ENCODE results near the gene CDC25A.

The CDC25A gene

DNA sequence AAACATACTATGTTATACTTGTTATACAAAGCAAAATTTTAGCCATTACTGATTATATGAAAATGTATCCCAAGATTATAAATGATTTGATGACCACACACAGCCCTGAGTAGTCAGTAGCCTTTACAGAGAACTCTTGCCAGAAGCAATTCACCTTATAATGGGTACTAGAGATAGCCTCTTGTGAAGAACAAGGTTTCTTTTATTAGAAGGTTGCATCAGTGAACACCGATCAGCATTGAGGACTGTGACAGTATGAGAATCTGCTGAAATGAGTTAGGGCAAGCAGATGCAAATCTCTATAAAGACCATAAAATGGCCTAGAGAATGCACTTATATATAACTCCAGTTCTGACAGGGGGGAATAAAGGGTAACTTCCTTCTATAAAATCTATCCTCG is 10.1 kb downstream of the CDC25A start:
- no peak overlapping the region for H4K8ac ChIP-seq (ENCODE audit: low read depth, low read length)
- no peak overlapping the region for H2BK120ac ChIP-seq (ENCODE audit: low read depth, low read length)
- no peak overlapping the region for H3K56ac ChIP-seq (ENCODE audit: low read length)
- H3K4me3 ChIP-seq (ENCODE audit: low read length): no peak overlapping the region
- no peak overlapping the region for H3K18ac ChIP-seq (ENCODE audit: low read length)
- H3K4me2 ChIP-seq (ENCODE audit: low read length): no peak overlapping the region
- H3K36me3 ChIP-seq (ENCODE audit: control insufficient read depth, insufficient read depth, low read length): peaks cover 21% of the 10 kb centered on the region
- no peak overlapping the region for H3K23ac ChIP-seq (ENCODE audit: low read length)
- H2BK15ac ChIP-seq (replicated peaks; ENCODE audit: low read depth): no peak overlapping the region
- no peak overlapping the region for H2AK5ac ChIP-seq (ENCODE audit: low read length)
- no peak overlapping the region for H2BK5ac ChIP-seq (ENCODE audit: low read length)
- H3K9ac ChIP-seq (ENCODE audit: low read length): no peak overlapping the region
- H3K79me1 ChIP-seq (ENCODE audit: low read length): peaks cover 13% of the 10 kb centered on the region
- H3K4me1 ChIP-seq (ENCODE audit: control insufficient read depth, low read depth, low read length): no peaks in the 10 kb centered on the region
- H3K27ac ChIP-seq (ENCODE audit: low read depth, low read length): no peak overlapping the region
- no peak for DNase-seq
- no CpG with 5 or more reads among the region's 2 CpGs for WGBS (ENCODE audit: extremely low coverage, insufficient coverage, low lambda C conversion rate)
- no peaks in the 10 kb centered on the region for H3K27me3 ChIP-seq (ENCODE audit: insufficient read depth, low read length, poor library complexity)
- no peak overlapping the region for H3K4ac ChIP-seq (ENCODE audit: low read depth, low read length)
- H4K5ac ChIP-seq (ENCODE audit: low read length): no peak overlapping the region
- peaks cover 21% of the 10 kb centered on the region for H3K79me2 ChIP-seq (ENCODE audit: control insufficient read depth, insufficient read depth, low read length)

DNA sequence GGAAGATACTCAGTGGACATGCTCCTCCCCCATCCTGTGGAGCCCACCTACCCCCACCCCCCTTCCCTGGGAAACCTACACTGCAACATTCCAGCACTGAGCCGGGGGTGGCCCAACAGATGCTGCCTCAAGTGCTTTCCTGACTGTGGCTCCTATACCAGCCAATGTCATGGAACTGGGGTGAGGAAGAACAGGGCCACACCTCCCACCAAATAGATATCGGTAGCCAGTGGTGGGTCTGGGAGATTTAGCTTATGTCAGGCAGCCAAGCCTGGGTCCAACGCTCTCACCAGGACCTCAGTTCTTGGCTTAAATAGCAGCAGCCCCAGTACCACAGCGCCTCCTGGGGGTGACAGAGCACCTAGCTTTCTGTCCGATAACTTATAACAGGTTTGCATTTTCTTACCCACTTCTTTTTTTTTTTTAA is 30.3 kb downstream of the CDC25A start:
- Histone ChIP-seq H4K5ac (ENCODE audit: low read length) (no peak overlapping the region), H3K23ac (ENCODE audit: low read length) (no peak overlapping the region), H3K56ac (ENCODE audit: low read length) (no peak overlapping the region), H3K27me3 (ENCODE audit: insufficient read depth, low read length, poor library complexity) (no peaks in the 10 kb centered on the region), H4K8ac (ENCODE audit: low read depth, low read length) (no peak overlapping the region), H3K4me2 (ENCODE audit: low read length) (no peak overlapping the region), H3K36me3 (ENCODE audit: control insufficient read depth, insufficient read depth, low read length) (peaks cover 19% of the 10 kb centered on the region), H3K18ac (ENCODE audit: low read length) (no peak overlapping the region), H3K27ac (ENCODE audit: low read depth, low read length) (no peak overlapping the region), H3K79me2 (ENCODE audit: control insufficient read depth, insufficient read depth, low read length) (no peaks in the 10 kb centered on the region), H3K4me3 (ENCODE audit: low read length) (no peak overlapping the region), H3K4ac (ENCODE audit: low read depth, low read length) (no peak overlapping the region), H2BK5ac (ENCODE audit: low read length) (no peak overlapping the region), H2BK15ac (replicated peaks; ENCODE audit: low read depth) (no peak overlapping the region), H3K9ac (ENCODE audit: low read length) (no peak overlapping the region), H3K79me1 (ENCODE audit: low read length) (no peaks in the 10 kb centered on the region), H2AK5ac (ENCODE audit: low read length) (no peak overlapping the region), H2BK120ac (ENCODE audit: low read depth, low read length) (no peak overlapping the region), H3K4me1 (ENCODE audit: control insufficient read depth, low read depth, low read length) (no peaks in the 10 kb centered on the region)
- peak; percentile 86 for DNase-seq
- WGBS (ENCODE audit: extremely low coverage, insufficient coverage, low lambda C conversion rate): no CpG with 5 or more reads among the region's 5 CpGs

DNA sequence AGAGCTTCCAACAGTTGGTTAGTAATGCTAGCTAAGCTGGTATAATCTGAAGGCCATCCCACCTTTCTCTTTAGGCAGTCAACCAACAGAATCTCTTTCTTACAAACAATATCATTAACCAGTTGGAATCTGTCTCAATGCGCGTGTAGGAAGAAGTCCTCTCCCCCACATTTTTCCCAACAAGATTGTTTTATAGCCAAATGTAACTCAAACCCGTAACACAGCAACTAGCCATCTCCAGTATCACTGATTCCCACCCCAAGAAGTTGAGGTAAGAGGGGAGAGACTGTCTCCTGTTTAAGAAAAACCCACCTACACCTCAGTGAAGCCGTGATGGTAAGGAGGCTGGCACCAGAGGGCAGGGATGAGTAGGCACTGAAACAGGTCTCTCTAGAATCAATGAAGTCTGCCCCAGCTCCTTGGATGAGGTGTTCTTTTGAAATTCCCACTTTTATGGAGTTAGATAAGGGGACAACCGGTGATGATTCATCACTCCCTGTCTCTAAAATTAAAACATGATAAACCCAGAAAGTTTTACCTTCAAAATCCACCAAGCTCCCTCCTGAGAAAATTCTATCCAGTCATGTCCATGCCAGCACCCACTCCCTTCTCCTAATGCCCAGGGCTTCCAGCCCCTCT is 30.9 kb downstream of the CDC25A start:
- no CpG with 5 or more reads among the region's 5 CpGs for WGBS (ENCODE audit: extremely low coverage, insufficient coverage, low lambda C conversion rate)
- no peak overlapping the region for H3K18ac ChIP-seq (ENCODE audit: low read length)
- H3K27me3 ChIP-seq (ENCODE audit: insufficient read depth, low read length, poor library complexity): no peaks in the 10 kb centered on the region
- H2BK5ac ChIP-seq (ENCODE audit: low read length): no peak overlapping the region
- H3K4me2 ChIP-seq (ENCODE audit: low read length): no peak overlapping the region
- no peaks in the 10 kb centered on the region for H3K79me1 ChIP-seq (ENCODE audit: low read length)
- no peak overlapping the region for H2BK15ac ChIP-seq (replicated peaks; ENCODE audit: low read depth)
- no peaks in the 10 kb centered on the region for H3K4me1 ChIP-seq (ENCODE audit: control insufficient read depth, low read depth, low read length)
- H3K4me3 ChIP-seq (ENCODE audit: low read length): no peak overlapping the region
- no peak overlapping the region for H3K27ac ChIP-seq (ENCODE audit: low read depth, low read length)
- H3K79me2 ChIP-seq (ENCODE audit: control insufficient read depth, insufficient read depth, low read length): no peaks in the 10 kb centered on the region
- DNase-seq: no peak
- no peak overlapping the region for H2BK120ac ChIP-seq (ENCODE audit: low read depth, low read length)
- no peak overlapping the region for H2AK5ac ChIP-seq (ENCODE audit: low read length)
- H3K4ac ChIP-seq (ENCODE audit: low read depth, low read length): no peak overlapping the region
- H3K36me3 ChIP-seq (ENCODE audit: control insufficient read depth, insufficient read depth, low read length): peaks cover 18% of the 10 kb centered on the region
- no peak overlapping the region for H4K5ac ChIP-seq (ENCODE audit: low read length)
- H3K56ac ChIP-seq (ENCODE audit: low read length): no peak overlapping the region
- H3K9ac ChIP-seq (ENCODE audit: low read length): no peak overlapping the region
- no peak overlapping the region for H4K8ac ChIP-seq (ENCODE audit: low read depth, low read length)
- no peak overlapping the region for H3K23ac ChIP-seq (ENCODE audit: low read length)

DNA sequence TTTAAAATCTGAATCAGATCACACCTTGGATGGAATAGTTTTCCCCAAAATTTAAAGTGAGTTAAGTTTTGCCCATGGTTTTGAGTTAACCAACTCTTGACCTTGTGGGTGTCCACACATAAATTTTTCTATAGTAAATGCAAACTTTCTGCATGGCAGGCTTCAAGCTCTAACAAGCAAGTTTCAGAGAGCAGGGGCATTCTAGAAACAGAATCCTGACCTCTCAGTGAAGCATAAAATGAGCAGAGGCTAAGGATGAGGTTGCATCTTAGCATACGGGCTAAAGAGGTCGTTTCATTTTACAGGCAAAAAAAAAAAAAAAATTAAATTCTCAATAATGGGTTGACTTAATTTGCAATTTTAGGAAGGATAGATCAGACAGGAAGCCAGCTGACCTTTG is 32.1 kb downstream of the CDC25A start:
- Histone ChIP-seq H2BK120ac (ENCODE audit: low read depth, low read length) (no peak overlapping the region), H2AK5ac (ENCODE audit: low read length) (no peak overlapping the region), H3K4me1 (ENCODE audit: control insufficient read depth, low read depth, low read length) (no peaks in the 10 kb centered on the region), H3K9ac (ENCODE audit: low read length) (no peak overlapping the region), H3K4me2 (ENCODE audit: low read length) (no peak overlapping the region), H3K18ac (ENCODE audit: low read length) (no peak overlapping the region), H3K56ac (ENCODE audit: low read length) (no peak overlapping the region), H3K4ac (ENCODE audit: low read depth, low read length) (no peak overlapping the region), H3K4me3 (ENCODE audit: low read length) (no peak overlapping the region), H4K5ac (ENCODE audit: low read length) (no peak overlapping the region), H3K79me2 (ENCODE audit: control insufficient read depth, insufficient read depth, low read length) (no peaks in the 10 kb centered on the region), H3K79me1 (ENCODE audit: low read length) (no peaks in the 10 kb centered on the region), H4K8ac (ENCODE audit: low read depth, low read length) (no peak overlapping the region), H3K36me3 (ENCODE audit: control insufficient read depth, insufficient read depth, low read length) (peaks cover 16% of the 10 kb centered on the region), H3K27ac (ENCODE audit: low read depth, low read length) (no peak overlapping the region), H3K27me3 (ENCODE audit: insufficient read depth, low read length, poor library complexity) (no peaks in the 10 kb centered on the region), H2BK5ac (ENCODE audit: low read length) (no peak overlapping the region), H3K23ac (ENCODE audit: low read length) (no peak overlapping the region), H2BK15ac (replicated peaks; ENCODE audit: low read depth) (no peak overlapping the region)
- DNase-seq: no peak
- no CpG with 5 or more reads among the region's 2 CpGs for WGBS (ENCODE audit: extremely low coverage, insufficient coverage, low lambda C conversion rate)

DNA sequence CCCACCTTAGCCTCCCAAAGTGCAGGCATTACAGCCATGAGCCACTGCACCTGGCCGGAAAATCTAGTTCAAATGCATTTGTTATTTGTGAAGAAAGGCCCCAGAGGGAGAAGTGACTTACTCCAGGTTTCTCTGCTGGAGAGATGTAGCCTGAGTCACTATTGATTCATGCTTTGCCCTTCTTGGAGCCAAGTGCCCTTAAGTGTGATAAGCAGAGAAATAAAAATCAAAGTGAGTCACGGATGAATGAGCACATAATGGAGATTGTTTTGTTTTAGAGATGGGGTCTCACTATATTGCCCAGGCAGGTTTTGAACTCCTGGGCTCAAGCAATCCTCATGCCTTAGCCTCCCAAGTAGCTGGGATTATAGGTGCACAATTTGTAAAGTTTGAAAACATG is 33.1 kb downstream of the CDC25A start:
- Histone ChIP-seq H3K9ac (ENCODE audit: low read length) (no peak overlapping the region), H3K36me3 (ENCODE audit: control insufficient read depth, insufficient read depth, low read length) (peaks cover 13% of the 10 kb centered on the region), H3K27ac (ENCODE audit: low read depth, low read length) (no peak overlapping the region), H3K56ac (ENCODE audit: low read length) (no peak overlapping the region), H3K23ac (ENCODE audit: low read length) (no peak overlapping the region), H3K4me3 (ENCODE audit: low read length) (no peak overlapping the region), H2BK15ac (replicated peaks; ENCODE audit: low read depth) (no peak overlapping the region), H3K18ac (ENCODE audit: low read length) (no peak overlapping the region), H3K27me3 (ENCODE audit: insufficient read depth, low read length, poor library complexity) (no peaks in the 10 kb centered on the region), H3K4ac (ENCODE audit: low read depth, low read length) (no peak overlapping the region), H3K4me2 (ENCODE audit: low read length) (no peak overlapping the region), H3K4me1 (ENCODE audit: control insufficient read depth, low read depth, low read length) (no peaks in the 10 kb centered on the region), H2AK5ac (ENCODE audit: low read length) (no peak overlapping the region), H4K5ac (ENCODE audit: low read length) (no peak overlapping the region), H4K8ac (ENCODE audit: low read depth, low read length) (no peak overlapping the region), H3K79me1 (ENCODE audit: low read length) (no peaks in the 10 kb centered on the region), H2BK5ac (ENCODE audit: low read length) (no peak overlapping the region), H2BK120ac (ENCODE audit: low read depth, low read length) (no peak overlapping the region), H3K79me2 (ENCODE audit: control insufficient read depth, insufficient read depth, low read length) (no peaks in the 10 kb centered on the region)
- whole genome bisulfite sequencing (ENCODE audit: extremely low coverage, insufficient coverage, low lambda C conversion rate): no CpG with 5 or more reads among the region's 2 CpGs
- DNase-seq: no peak

DNA sequence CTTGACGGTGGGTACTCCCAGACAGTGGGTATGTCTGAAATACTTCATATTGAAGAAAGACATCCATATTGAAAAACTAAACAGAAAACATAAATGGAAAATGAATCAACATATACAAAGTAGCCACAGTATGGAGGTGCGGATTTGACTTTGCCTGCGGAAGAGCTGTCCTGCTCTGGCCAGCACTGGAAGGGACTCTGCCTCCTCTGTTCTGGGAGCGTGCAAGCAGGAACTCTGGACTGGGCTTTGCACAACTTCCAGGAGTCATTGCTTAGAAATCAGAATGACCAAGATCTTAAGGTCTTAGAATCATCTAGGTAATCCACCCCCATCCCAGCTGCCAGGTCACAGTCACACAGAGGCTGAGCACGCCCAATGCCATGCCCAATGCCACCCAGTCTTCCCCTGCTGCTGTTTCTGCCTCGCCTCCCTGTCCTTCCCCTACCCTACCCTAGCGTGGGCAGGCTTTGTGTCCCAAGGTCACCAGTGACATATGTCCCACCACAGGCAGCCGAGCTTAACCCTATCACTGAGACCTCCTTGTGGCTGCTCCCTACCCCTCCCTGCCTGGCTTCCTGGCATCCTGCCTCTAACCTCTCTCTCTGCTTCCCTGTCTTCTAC is 36.3 kb downstream of the CDC25A start:
- Histone ChIP-seq H3K27ac (ENCODE audit: low read depth, low read length) (no peak overlapping the region), H3K56ac (ENCODE audit: low read length) (no peak overlapping the region), H2AK5ac (ENCODE audit: low read length) (no peak overlapping the region), H3K18ac (ENCODE audit: low read length) (no peak overlapping the region), H3K23ac (ENCODE audit: low read length) (no peak overlapping the region), H3K36me3 (ENCODE audit: control insufficient read depth, insufficient read depth, low read length) (no peaks in the 10 kb centered on the region), H2BK120ac (ENCODE audit: low read depth, low read length) (no peak overlapping the region), H3K79me1 (ENCODE audit: low read length) (no peaks in the 10 kb centered on the region), H3K79me2 (ENCODE audit: control insufficient read depth, insufficient read depth, low read length) (no peaks in the 10 kb centered on the region), H3K4me1 (ENCODE audit: control insufficient read depth, low read depth, low read length) (no peaks in the 10 kb centered on the region), H3K9ac (ENCODE audit: low read length) (no peak overlapping the region), H2BK15ac (replicated peaks; ENCODE audit: low read depth) (no peak overlapping the region), H4K8ac (ENCODE audit: low read depth, low read length) (no peak overlapping the region), H3K4me3 (ENCODE audit: low read length) (no peak overlapping the region), H2BK5ac (ENCODE audit: low read length) (no peak overlapping the region), H3K4me2 (ENCODE audit: low read length) (no peak overlapping the region), H3K4ac (ENCODE audit: low read depth, low read length) (no peak overlapping the region), H4K5ac (ENCODE audit: low read length) (no peak overlapping the region), H3K27me3 (ENCODE audit: insufficient read depth, low read length, poor library complexity) (no peaks in the 10 kb centered on the region)
- DNase-seq: no peak
- no CpG with 5 or more reads among the region's 8 CpGs for WGBS (ENCODE audit: extremely low coverage, insufficient coverage, low lambda C conversion rate)
